GM21381 (cell line): Measurements from ENCODE around the gene CNST.
"Not testable (repeated sequence)": the region's sequence is repeated elsewhere in the genome, so short reads cannot be mapped to it uniquely, and the experiment has no call there.

ENCODE experiments used
- ATAC-seq: cut with Tn5 transposase; IDR thresholded peaks from one replicate; pipeline ENCODE4 v1.9.1; 2021; ENCODE audit warnings: mild to moderate bottlenecking, moderate library complexity; ENCODE audit not compliant: unreplicated experiment

Gene CNST

DNA sequence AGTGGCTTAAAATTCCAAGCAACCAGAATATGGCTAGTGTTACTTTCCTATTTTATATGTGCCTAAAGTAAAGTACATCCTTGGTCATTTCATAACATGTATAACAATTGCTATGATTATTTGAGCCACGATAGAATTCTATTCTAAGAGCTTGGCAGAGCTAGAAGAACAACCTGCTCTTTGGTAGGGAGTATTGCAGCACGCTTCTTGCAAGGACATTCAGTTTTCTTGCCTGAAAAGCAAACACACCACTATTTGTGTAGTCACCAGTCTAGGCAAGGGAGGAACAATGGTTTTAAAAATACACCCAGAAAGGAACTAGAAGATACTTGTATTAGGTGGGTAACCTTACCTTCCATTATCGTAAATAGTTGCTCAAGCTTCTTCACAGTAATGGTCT, 51.5 kb downstream of the CNST start:
- no peak for ATAC-seq

DNA sequence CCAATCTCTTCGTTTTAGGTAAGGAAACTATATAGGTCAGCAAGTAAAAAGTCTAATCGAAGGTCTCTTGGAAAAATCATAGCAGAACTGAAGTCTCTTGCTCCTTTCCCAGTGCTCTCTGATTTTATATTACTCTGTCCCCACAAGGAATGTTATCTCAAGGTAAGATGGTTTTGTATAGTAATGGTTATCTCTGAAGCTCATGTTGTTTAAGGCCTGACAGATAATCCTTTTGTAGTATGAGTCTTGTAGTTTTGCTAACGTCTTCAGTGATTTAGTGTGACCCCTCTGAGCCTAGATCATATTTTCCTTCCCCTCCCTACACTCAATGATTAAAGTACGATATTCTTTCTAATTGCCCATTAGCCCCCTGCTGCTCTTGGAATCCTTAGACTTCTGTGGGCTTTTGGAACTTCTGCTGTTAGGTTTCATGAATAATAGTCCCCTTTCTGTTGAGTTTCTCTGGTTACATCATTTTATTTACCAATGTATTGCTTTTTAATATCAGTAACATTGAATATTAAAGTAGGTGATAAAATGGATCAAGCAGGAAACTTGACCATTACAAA, 52.1 kb downstream of the CNST start:
- ATAC-seq = no peak

- ATAC-seq = no peak
Measured at GRCh38 chr1:246622035-246622652, 55.9 kb downstream of the CNST start.

DNA sequence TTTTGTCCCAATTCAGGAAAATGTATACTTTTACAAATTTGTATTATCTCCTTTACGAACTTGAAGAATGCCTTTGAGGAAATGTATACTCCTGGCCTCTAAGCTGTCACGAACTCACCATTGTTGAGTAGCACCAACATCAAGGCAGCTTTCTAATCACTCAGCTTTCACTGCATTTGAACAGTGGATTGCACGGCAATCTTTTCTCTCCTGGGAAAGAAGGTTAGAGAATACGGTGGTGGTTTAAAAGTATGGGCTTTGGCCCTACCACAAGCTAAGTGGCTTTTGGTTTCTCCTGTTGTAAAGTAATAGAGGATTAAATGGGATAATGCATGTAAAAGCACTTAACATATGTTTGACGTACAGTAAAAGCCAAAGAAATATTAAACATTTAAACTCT, 57.8 kb downstream of the CNST start:
- ATAC-seq = no peak

DNA sequence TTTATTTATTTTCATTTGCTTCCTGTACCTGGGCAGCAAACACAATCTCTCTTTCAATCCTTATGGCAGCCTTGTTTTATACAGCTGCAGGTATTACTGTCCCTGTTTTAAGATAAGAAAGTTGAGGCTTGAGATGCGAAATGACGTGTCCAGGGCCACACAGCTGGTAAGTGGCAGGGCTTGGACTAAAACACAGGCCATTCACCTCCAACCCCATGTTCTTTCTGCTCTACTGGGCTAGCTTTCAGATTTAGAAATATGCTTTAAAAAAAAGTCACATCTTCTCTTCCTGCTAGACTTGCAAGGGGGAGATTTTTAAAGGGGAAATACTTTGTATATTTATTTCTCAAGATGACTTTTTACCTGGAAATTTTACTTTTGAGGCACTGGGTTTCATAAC, 62.8 kb downstream of the CNST start:
- ATAC-seq = peak; percentile 91

GRCh38 chr1:246629976-246630375, 63.7 kb downstream of the CNST start:
- no peak for ATAC-seq

- ATAC-seq = no peak
Measured at GRCh38 chr1:246631426-246631825, 65.2 kb downstream of the CNST start.

DNA sequence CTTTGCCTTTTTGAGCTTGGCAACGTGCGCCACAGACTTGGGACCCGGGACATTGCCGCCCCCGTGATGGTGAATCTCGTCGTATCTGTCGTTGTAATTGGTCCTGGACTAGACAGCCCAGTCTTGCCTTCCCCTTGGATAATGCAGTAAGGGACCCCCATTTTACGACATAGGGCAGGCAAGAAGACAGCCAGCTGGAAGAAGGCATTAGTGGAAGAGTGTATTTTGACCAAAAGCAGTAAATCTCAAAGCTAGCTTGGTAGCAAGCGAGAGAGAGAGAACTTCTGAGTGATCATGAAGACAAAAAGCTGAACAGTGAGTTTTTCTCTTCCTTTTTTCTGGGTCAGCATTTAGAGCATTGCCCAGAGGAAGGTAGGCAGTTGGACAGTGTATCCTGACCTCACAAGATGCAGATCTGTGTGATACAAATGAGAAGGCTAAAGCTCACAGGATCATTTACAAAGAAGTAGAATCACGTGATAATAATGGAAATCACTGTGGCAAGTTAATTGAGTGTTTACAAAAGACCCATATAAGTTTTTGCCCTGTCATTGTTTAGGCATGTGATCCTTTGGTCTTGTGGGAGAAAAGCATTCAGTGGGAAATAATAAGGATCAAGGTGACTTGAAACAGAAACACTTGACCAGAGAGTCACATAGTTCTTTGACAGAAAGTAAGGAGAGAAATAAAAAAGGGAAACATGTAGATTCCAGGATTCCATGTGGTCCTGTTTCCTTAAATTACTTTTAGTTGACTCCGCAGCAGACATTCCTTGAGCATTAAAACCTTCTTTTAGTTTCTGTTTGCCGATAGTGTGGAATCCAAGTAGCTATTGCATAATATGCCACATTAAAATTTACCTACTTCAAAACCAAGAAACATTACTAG, 66.3 kb downstream of the CNST start:
- ATAC-seq = no peak

GRCh38 chr1:246634659-246635058, 68.4 kb downstream of the CNST start:
- not testable (repeated sequence) for ATAC-seq

GRCh38 chr1:246638941-246639655, 72.8 kb downstream of the CNST start:
- no peak for ATAC-seq

DNA sequence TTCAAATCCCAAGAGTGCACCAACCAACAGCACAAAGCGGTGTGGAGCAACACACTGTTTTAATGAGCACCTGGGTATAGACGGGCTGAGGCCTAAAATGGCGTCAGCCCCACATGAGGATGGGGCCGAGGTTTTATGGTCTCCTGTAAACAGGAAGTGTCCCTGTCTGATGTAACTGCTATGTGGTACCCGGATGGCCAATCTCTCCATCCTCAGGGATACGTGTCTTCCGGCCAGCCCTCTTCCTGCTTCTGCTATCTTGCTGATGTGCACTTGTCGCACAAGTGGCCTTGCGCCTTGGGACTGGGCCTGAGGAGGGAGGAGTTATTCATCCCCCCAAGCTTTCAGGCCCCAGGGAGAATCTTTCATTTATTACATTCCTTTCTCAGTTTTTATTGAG, 73.5 kb downstream of the CNST start:
- ATAC-seq = no peak

GRCh38 chr1:246640747-246641146, 74.5 kb downstream of the CNST start:
- ATAC-seq = no peak

GRCh38 chr1:246641394-246641793, 75.1 kb downstream of the CNST start:
- ATAC-seq = no peak

GRCh38 chr1:246642719-246643118, 76.5 kb downstream of the CNST start:
- no peak for ATAC-seq

DNA sequence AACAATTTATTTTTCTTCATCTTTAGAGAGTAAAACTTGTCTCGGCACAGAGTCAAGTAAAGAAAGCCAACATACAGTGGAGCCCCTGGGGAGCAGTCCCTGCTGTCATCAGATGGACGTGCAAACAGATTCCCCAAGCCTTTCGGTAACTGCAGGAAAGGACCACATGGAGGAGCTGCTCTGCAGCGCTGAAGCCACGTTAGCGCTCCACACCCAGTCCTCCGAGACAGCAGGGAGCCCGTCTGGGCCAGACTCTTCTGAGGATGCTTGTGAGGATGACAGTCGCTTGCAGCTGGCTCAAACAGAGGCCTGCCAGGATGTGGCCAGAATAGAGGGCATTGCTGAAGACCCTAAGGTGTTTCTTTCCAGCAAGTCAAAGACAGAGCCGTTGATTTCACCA, 80.9 kb downstream of the CNST start:
- no peak for ATAC-seq

DNA sequence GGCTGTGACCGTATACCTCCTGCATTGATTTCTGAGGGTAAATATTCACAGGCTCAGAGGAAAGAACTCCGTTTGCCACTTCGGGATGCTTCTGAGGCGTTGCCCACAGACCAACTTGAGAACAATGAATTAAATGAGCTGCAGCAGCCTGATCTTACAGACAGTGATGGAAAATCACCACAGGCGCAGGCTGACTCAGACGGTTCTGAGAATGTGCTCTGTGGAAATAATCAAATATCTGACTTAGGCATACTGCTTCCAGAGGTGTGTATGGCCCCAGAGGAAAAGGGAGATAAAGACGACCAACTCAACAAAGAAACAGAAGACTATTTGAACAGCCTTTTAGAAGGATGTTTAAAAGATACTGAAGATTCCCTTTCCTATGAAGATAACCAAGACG, 81.3 kb downstream of the CNST start:
- ATAC-seq = no peak

DNA sequence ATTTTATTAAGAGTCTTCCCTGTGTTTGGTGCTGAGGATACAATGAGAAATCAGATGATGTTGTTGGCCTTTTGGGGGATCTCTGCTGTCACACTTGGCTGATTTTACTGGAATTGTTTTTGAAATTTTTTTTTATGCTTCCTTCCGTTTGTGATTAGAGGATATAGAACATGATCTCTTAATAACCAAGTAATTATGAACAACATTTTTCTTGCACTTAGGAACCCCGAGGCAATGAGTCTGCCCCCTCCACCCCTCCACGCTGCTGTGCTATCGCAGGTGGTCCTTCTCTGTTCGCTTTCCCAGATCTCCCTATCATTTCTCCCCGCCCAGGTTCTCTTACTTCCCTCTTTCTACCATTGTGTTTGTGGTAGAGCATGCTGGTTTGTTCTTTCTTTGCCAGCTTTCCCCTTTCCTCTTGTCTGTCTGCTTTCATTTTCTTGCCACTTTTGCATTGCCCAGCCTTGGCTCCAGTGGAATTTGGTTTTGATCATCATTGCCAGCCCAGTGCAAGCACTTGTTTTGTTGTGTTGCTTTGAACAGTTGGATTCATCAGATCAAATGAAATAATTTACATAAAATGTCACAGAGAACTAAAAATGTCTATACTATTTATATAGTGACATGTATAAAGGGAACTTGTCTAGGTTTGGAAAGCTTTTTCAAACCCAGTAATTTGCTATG, 84.9 kb downstream of the CNST start:
- no peak for ATAC-seq

- ATAC-seq = no peak
Measured at GRCh38 chr1:246658567-246658966, 92.3 kb downstream of the CNST start.

DNA sequence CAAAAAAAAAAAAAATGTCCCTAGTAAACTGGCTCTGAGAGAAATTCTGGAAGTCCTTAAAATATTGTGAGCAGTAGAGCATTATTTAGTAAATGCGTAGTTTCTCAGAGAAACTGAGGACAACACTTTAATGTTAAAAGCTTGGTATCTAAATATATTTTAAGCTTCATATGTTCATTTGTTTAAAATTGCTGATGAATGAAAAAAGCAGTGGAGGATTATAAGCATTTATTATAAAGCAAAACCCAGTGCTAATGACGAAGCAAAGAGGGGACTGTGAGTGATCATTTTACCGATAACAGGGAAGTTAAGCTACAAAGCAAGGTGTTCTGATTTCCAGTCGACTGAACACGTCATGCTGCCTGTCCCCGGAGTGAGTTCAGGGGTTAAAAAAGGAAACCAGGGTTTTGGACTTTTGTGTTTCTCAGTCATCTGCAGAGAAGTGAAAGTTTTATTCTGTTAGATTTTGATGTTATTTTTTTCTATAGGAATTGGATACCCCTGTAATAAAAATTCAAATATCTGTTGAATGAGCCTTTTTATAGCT, 93.4 kb downstream of the CNST start:
- ATAC-seq = no peak

GRCh38 chr1:246661451-246661850, 95.2 kb downstream of the CNST start:
- ATAC-seq = no peak

GRCh38 chr1:246667773-246668172, 101.5 kb downstream of the CNST start:
- no peak for ATAC-seq
